ENCODE results near the gene NCOR1. TPM values are rescaled to one million over a fixed set of nuclear protein-coding genes. Genes with fewer than 3 reads are reported as not detected.

NCOR1 gene
- total and polyA plus RNA-seq, 2 experiments from 2014 or later, result 102 to 132 TPM

- TF ChIP-seq ZNF462 (CRISPR knock-in tag; IDR thresholded peaks at IDR 0.05), result no peak
- no peak for TF ChIP-seq ZNF114 (CRISPR knock-in tag; IDR thresholded peaks at IDR 0.05)
These were observed 26.6 kb upstream of the NCOR1 start (continued) for GRCh38 chr17:16241906-16242399.

GRCh38 chr17:16239931-16240330, 24.6 kb upstream of the NCOR1 start:
- H3K4me1 Mint-ChIP-seq, result peaks cover 12% of the 10 kb centered on the region
- no peak for DNase-seq (ENCODE audit: low spot score)
- Histone ChIP-seq H3K4me2 (no peak overlapping the region), H3K4me3 (no peak overlapping the region), H3F3A (replicated peaks; ENCODE audit: low read depth) (no peaks in the 10 kb centered on the region), H3K9me2 (ENCODE audit: insufficient read depth) (no peaks in the 10 kb centered on the region), H3K27ac (ENCODE audit: low read depth) (no peak overlapping the region), H2AFZ (no peak overlapping the region), H3K36me3 (ENCODE audit: insufficient read depth) (no peaks in the 10 kb centered on the region), H3K4me1 (ENCODE audit: insufficient read depth) (peaks cover 10% of the 10 kb centered on the region), H3K27me3 (ENCODE audit: insufficient read depth) (no peaks in the 10 kb centered on the region), H3K79me2 (replicated peaks; ENCODE audit: insufficient read depth) (0 out of 2 replicates have a peak, but pooled peaks cover 6% of the 10 kb centered on the region), H4K20me1 (replicated peaks; ENCODE audit: insufficient read depth) (no peaks in the 10 kb centered on the region)
- H3K9me3 Mint-ChIP-seq, result no peaks in the 10 kb centered on the region
- no peak overlapping the region for H3K4me3 Mint-ChIP-seq
- H3K27me3 Mint-ChIP-seq (ENCODE audit: insufficient read depth, low read depth, poor library complexity), result peaks cover 3% of the 10 kb centered on the region
- no peak overlapping the region for H3K27ac Mint-ChIP-seq
- H3K36me3 Mint-ChIP-seq (ENCODE audit: low read depth), result no peaks in the 10 kb centered on the region; the same call in 1 of the 3 replicates
- no peak for ATAC-seq
- TF ChIP-seq CTCF (conservative IDR thresholded peaks at IDR 0.05; ENCODE audit: low read depth in 2 of 2) (no peak), STAT1 (IDR thresholded peaks at IDR 0.05; ENCODE audit: unreplicated experiment) (no peak), EZH2phosphoT487 (IDR thresholded peaks at IDR 0.05; ENCODE audit: unreplicated experiment) (no peak), ETS1 (IDR thresholded peaks at IDR 0.05) (no peak), ZNF114 (CRISPR knock-in tag; IDR thresholded peaks at IDR 0.05) (no peak), JUNB (IDR thresholded peaks at IDR 0.05; ENCODE audit: unreplicated experiment) (no peak)

All from GM23338 (cell line).